HG03175 (cell line): ENCODE measurements around the gene MAML2.

ENCODE experiments used
- ATAC-seq: cut with Tn5 transposase; IDR thresholded peaks from one replicate; pipeline ENCODE4 v1.9.1; 2021; ENCODE audit warnings: mild to moderate bottlenecking, moderate library complexity; ENCODE audit not compliant: unreplicated experiment

The MAML2 gene

GRCh38 chr11:95996621-95997235 lies 346.3 kb downstream of the MAML2 start:
- ATAC-seq, result no peak

DNA sequence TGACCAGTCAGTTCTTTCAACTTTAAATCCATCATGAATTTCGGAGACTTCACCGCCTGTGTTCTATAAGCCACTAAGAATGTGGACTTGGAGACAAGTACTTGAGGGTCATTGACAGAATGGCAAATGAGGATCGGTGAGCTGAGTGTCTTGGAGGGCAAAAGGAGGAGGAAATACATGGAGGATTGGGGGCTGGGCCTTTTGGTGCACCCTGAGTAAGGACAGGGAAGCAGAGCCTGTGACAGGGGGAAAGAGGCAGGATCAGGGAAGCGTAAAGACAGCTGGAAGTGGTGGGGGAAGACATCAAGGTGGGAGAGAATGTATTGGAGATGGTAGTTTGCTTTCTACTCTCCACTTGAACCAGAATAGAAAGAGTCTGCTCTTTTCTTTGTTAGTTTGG lies 348.7 kb downstream of the MAML2 start:
- ATAC-seq, result no peak

DNA sequence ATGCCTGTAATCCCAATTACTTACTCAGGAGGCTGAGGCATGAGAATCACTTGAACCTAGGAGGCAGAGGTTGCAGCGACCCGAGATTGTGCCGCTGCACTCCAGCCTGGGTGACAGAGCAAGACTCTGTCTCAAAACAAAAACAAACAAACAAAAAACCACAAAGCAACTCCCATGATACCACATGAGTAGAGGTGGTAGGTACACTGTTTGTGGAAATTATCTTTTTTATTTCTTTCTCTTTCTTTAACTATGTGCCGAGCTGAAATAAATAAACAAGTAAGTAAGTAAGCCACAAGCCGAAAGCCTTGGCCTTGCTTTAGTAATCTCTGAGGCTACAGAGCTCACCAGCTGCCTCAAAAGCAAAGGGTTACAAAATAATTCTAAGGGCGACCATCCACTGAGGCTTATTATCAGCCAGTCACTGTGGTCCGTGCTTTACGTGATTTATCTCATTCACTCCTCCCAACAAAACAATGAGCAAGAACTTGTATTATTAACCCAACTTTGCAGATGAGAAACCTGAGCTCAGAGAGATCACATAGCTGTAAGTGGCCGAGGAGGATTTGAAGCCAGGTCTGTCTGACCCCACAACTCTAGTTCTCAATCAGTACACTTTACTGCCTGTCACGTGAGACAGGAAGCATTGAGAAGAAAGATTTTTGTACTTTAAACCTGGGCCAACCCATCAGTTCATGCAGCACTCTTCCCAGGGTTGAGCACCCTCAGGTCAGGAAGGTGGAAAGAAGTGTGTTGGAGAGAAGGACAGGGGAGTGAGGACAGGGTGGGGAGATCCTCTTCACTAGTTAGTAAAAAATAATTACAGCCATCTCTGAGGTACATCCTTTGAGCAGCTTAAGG lies 349.3 kb downstream of the MAML2 start:
- no peak for ATAC-seq

- no peak for ATAC-seq
Observed at GRCh38 chr11:95991545-95991944, 351.4 kb downstream of the MAML2 start.

DNA sequence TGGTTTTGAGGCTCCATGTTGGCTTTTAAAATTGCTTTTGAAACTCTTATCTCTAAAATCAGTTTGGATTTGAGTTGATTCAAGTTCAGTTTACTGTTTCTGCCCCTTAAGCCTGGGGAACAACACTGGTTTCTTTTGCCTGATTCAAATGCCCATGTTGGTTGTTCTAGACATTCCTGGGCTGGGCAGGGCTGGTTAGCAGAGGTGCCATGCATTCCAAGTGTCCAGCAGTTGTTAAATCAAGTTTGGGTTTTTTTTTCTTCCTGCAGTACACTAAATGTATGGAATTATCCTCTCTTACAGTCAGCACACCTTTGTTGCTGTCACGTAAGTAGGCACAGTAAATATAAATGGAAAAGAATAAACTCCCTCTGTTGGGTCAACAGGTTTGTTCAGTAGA lies 351.9 kb downstream of the MAML2 start:
- no peak for ATAC-seq

DNA sequence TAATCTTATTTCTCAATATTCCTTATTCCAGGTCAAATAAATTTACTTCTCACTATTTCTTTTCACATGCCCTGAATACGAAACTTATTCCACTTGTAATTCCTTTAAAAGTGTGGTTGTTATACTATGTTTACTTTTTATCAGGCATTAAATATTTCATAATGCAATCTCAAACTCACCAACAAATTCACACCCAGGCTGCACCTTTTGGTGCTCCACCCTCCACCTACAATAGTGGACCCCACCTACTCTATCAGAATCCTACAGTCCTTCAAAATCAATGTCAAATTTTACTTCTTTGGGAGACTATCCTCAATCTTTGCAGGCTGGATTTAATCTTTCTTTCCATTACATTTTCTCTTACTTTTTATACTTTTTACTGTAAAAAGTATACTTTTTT lies 353.2 kb downstream of the MAML2 start:
- no peak for ATAC-seq

GRCh38 chr11:95989076-95989605 lies 353.9 kb downstream of the MAML2 start:
- ATAC-seq, result no peak

DNA sequence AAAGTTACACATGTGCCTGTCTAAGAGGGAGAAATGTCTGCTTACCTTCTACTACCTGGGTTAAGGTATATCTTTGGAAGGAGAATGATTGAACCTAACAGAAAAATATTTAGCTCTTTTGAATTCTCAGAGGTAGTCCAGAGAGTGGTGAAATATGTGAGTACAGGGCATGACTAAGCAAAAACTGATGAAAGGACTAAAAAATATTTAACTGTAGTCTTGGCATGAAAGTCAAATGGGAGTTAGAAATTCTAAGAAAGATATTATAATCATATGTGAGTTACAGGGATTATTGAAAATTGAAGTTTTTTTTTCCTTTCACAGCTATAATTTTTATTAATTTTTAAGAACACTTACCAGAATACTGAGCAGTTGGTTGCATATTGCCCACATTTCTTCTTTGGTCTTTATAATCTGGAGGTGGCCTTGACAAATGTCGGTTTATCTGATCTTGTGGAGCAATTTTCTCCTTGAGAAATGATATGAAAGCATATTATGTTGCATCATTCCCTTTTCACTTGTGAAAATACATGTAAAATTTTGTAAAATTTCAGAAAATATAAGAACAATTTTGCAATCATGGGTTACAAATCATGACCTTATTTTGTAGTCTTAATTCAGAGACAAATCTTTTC lies 357.7 kb downstream of the MAML2 start:
- ATAC-seq, result no peak

GRCh38 chr11:95984072-95984471 lies 358.9 kb downstream of the MAML2 start:
- no peak for ATAC-seq

- ATAC-seq, result no peak
Observed at GRCh38 chr11:95977534-95978174, 365.3 kb downstream of the MAML2 start.

DNA sequence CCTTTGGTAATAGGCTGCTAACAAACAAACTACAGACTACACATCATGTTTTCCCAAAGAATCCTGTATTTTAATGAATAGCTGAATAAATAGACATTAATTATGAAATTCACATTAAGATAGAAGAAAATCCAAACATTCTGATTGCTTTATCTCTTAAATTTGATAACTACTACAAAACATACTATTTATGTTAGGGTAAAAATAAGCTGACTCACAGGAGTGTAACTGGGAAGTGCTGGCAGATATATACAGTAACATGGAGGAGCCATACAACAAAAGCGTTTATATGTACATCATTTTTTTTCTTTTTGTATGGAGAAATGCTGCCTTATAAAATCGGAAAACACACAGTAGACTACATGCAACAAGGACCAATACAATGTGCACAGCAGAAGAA lies 366.4 kb downstream of the MAML2 start:
- ATAC-seq, result no peak

- no peak for ATAC-seq
Observed at GRCh38 chr11:95975343-95975742, 367.7 kb downstream of the MAML2 start.

DNA sequence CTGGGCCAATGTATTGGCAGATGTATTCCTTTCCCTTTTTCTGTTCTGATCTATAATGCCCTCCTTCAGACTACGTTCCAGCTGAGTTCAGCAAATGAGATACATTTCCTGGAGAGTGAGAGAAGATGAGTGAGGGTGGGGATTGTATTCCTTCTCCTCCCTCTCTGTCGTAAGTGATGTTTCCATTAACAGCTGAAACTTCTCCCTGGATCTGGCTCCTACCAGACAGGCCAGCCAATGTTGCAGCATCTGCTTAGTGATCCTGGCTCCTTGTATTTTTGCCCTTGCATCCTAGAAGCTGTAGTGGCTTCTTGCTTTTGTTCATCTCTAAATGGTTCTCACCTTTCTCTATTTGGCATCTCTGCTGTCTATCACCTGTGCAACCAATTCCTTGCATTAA lies 370.9 kb downstream of the MAML2 start:
- no peak for ATAC-seq

GRCh38 chr11:95968585-95968984 lies 374.4 kb downstream of the MAML2 start:
- ATAC-seq, result no peak

DNA sequence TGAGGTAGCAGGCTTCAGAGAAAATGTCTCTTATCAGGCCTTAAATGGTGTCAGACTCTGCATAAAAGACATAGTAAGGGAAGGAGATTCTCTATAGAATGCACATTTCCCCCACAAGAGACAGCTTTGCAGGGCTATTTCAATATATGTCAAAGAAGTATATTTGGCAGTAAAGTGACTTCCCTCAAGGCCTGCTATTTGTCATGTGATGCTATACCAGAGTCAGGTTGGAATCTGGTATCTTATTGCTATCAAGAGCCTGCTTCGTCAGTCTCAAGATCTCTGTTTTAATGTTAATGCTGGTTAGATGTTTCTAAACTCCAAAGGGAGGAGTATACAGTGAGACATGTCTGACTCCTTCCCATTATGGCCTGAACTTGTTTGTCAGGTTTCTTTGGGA lies 378.7 kb downstream of the MAML2 start:
- no peak for ATAC-seq

DNA sequence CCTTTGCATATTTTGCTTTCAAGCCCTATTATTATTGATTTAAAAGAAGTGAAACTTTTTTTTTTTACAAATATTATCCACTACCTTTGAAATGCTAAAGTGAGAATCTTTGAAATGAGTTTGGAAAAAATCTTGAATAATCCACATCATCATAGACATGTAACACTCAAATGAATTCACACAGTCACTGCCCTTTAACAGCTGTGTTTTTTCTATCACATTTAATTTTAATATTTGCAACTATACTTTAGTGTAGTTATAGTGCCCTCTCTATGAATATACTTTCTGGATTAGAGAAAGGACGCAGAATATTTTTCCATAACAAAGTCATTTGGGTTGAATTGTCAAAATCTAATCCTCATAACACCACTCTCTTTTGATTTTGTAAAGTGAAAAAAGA lies 381.2 kb downstream of the MAML2 start:
- no peak for ATAC-seq

DNA sequence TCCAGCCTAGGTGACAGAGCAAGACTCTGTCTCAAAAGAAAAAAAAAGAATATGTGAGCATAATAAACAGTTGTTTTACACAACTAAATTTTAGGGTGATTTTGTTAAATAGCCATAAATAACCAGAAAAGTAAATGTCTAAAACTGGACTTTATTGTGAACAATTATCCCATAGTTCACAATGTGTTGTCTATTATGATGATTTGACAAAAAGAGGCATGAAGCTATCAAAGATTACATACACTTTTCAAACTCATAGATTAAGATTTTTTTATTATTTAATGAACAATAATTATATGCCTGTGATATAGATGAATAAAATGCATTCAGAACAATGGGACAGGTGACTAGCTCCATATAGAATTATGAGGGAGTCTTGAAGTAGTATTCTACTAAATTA lies 392.1 kb downstream of the MAML2 start:
- ATAC-seq, result no peak

- no peak for ATAC-seq
Observed at GRCh38 chr11:95948637-95949036, 394.4 kb downstream of the MAML2 start.

DNA sequence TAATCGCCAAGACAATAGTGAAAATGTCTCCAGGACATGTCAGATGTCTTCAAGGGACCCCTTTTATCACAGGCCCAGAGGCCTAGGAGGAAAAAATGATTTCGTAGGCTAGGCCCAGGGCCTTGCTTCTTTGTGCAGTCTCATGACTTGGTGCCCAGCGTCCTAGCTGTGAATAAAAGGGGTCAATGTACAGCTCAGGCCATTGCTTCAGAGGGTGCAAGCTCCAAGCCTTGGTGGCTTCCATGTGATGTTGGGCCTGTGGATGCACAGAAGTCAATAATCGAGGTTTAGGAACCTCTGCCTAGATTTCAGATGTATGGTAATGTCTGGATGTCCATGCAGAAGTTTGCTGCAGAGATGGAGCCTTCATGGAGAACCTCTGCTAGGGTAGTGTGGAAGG lies 398.4 kb downstream of the MAML2 start:
- no peak for ATAC-seq

- ATAC-seq, result no peak
Observed at GRCh38 chr11:95943546-95943945, 399.4 kb downstream of the MAML2 start.

DNA sequence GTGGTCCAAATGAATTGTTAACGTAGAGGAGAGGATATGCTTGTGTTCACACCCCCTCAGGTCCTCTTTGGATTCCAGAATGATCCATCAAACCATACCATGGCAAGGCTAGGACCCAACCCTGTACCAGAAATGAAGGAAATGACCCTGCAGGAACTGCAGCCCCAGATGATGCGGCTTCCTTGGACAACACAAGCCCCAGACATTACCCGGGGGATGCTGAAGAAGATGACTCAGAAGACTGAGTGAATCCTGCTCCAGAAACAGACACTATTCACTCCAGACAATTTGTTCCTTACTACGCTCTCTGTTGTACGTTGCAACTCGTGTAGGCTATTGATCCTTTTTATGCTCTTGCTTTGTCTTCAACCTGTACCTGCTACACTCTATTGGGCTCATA lies 403.9 kb downstream of the MAML2 start:
- ATAC-seq, result no peak
